ENCODE data around the gene KRTAP10-7. TPM values are rescaled to one million over a fixed set of nuclear protein-coding genes. Genes with fewer than 3 reads are reported as not detected.

KRTAP10-7 gene
- total RNA-seq, 2 experiments from 2014 or later = not detected

DNA sequence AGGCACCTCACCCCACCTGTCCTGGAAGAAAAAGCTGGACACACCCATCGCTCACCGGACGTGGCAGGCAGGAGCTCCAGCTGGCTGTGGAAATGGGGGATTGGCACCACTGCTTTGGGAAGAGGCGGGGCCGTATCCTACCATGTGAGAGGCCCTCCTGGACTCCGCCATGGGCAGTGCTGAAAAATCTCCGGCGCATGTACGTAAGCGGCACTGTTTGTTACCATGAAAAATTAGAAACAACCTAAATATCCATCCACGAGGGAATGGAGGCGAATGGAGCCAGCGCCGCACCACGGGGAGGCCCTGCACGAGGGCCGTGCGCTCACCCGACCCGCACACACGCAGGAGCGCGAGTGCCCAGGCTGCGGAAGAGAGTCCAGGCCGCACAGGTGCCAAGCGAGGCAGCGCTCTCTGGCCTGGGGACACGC is 14.6 kb downstream of the KRTAP10-7 start:
- TF ChIP-seq CTCF (IDR thresholded peaks at IDR 0.05) = no peak
- Mint-ChIP-seq H3K9me3 (peaks cover 25% of the 10 kb centered on the region), H3K4me3 (no peak overlapping the region), H3K36me3 (ENCODE audit: low read depth) (peaks cover 14% of the 10 kb centered on the region), H3K4me1 (ENCODE audit: low read depth) (peaks cover 39% of the 10 kb centered on the region), H3K27ac (no peak overlapping the region), H3K27me3 (no peaks in the 10 kb centered on the region)
- DNase-seq = no peak
- CTCF ChIA-PET = no interaction called here
- no peak for ATAC-seq
- intact Hi-C loops (cut with micrococcal nuclease) = no loop called here
- POLR2A ChIA-PET = no interaction called here

GRCh38 chr21:44615466-44615865 is 15.1 kb downstream of the KRTAP10-7 start:
- Mint-ChIP-seq H3K9me3 (peaks cover 28% of the 10 kb centered on the region), H3K4me1 (ENCODE audit: low read depth) (peaks cover 41% of the 10 kb centered on the region), H3K4me3 (no peak overlapping the region), H3K27me3 (no peaks in the 10 kb centered on the region), H3K27ac (no peak overlapping the region), H3K36me3 (ENCODE audit: low read depth) (peaks cover 17% of the 10 kb centered on the region)
- ChIA-PET CTCF (no interaction called here), POLR2A (no interaction called here)
- intact Hi-C loops (cut with micrococcal nuclease) = no loop called here
- DNase-seq = no peak
- no peak for TF ChIP-seq CTCF (IDR thresholded peaks at IDR 0.05)
- no peak for ATAC-seq

DNA sequence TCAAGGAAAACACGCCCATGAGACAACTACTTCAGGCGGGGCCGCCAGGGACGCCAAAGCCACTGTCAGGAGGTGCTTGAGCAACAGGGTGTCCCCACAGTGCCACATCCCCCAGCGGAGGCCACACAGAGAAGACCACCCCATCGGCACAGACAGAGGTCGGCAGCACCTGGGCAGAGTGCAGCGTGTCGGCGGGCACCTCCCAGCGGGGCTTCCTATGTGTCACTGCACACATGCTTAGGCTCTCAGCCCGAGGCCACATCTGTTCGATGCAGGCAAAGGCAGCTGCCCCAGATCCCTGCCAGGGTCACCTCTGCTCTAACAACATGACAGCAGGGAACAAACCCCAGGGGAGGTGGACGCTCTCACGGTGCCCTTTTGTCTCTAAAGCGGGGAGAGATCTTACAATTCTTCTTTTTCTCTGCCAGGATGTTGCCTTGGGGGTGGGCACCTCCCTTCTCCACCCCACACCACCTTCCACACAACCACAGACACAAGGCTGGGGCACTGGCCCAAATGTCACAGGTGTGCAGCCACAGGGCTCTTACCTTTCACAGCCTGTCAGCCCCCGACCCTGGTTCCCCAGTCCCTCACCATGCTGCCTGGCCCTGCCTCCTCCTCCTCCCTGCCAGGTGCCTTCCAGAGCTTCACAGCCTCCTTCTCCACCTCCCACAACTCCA is 15.7 kb downstream of the KRTAP10-7 start:
- ATAC-seq (no peak), DNase-seq (no peak)
- H3K4me1 Mint-ChIP-seq (ENCODE audit: low read depth) = peaks cover 41% of the 10 kb centered on the region
- H3K27me3 Mint-ChIP-seq = no peaks in the 10 kb centered on the region
- ChIA-PET CTCF (no interaction called here), POLR2A (interaction anchor here (0.6 kb wide), 1 partner anchor 308 kb away, joined by 3 read pairs; no protein-coding TSS in a partner anchor)
- no peak overlapping the region for H3K4me3 Mint-ChIP-seq
- intact Hi-C loops (cut with micrococcal nuclease) = no loop called here
- H3K27ac Mint-ChIP-seq = no peak overlapping the region
- no peak for TF ChIP-seq CTCF (IDR thresholded peaks at IDR 0.05)
- peaks cover 30% of the 10 kb centered on the region for H3K9me3 Mint-ChIP-seq
- peaks cover 20% of the 10 kb centered on the region for H3K36me3 Mint-ChIP-seq (ENCODE audit: low read depth)

- intact Hi-C loops (cut with micrococcal nuclease) = no loop called here
- TF ChIP-seq CTCF (IDR thresholded peaks at IDR 0.05) = no peak
- Mint-ChIP-seq H3K9me3 (peaks cover 26% of the 10 kb centered on the region), H3K27me3 (no peaks in the 10 kb centered on the region), H3K4me3 (no peak overlapping the region), H3K36me3 (ENCODE audit: low read depth) (peaks cover 20% of the 10 kb centered on the region), H3K27ac (no peak overlapping the region), H3K4me1 (ENCODE audit: low read depth) (peaks cover 41% of the 10 kb centered on the region)
- ATAC-seq (no peak), DNase-seq (no peak)
- ChIA-PET POLR2A (interaction anchor here (0.6 kb wide), 1 partner anchor 307 kb away, joined by 3 read pairs; no protein-coding TSS in a partner anchor), CTCF (no interaction called here)
Measured at GRCh38 chr21:44616591-44616926, 16.2 kb downstream of the KRTAP10-7 start.

DNA sequence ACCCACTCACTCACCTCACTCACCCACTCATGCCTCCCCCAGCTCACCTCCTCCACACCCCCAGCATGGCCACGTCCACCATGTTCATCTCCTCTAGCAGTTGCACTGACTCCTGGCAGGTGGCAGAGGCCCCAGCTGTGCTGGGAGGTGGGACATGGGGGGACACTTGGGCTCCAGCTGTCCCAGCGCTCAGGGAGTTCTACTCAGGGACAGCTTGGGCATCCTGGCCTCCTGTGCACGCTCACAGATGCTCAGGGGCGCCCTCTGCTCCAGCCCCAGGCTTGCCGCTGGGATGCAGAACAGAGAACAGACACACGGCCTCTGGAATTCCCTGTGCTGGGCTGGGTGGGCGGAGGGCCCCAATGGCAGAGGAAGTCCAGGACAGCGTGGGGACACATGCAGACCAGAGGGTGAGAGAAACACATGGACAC is 16.7 kb downstream of the KRTAP10-7 start:
- TF ChIP-seq CTCF (IDR thresholded peaks at IDR 0.05) = no peak
- no peak for DNase-seq
- no peak overlapping the region for H3K4me3 Mint-ChIP-seq
- H3K9me3 Mint-ChIP-seq = peaks cover 28% of the 10 kb centered on the region
- H3K36me3 Mint-ChIP-seq (ENCODE audit: low read depth) = peaks cover 20% of the 10 kb centered on the region
- no peak for ATAC-seq
- intact Hi-C loops (cut with micrococcal nuclease) = no loop called here
- ChIA-PET POLR2A (no interaction called here), CTCF (no interaction called here)
- H3K4me1 Mint-ChIP-seq (ENCODE audit: low read depth) = peaks cover 41% of the 10 kb centered on the region
- H3K27me3 Mint-ChIP-seq = no peaks in the 10 kb centered on the region
- H3K27ac Mint-ChIP-seq = no peak overlapping the region

All from activated CD8-positive, alpha-beta T cell treated with anti-CD3 and anti-CD28 coated beads for 36 hours (primary cell).